Suprapubic skin (tissue), 4 donors: Measurements from ENCODE around the gene ELMO1.

ENCODE experiments used
- POLR2A ChIP-seq, 2 donors: fragments of 450-650 bp; IDR thresholded peaks; one replicate each; pipeline ENCODE4 v1.6.1; 2017; ENCODE audit warnings: antibody characterized with exemption in 2 of 2, mild to moderate bottlenecking in 2 of 2, moderate library complexity in 2 of 2
- POLR2AphosphoS5 ChIP-seq, 3 donors: sonication (generic); formaldehyde crosslinking; IDR thresholded peaks; one replicate each; pipeline ENCODE4 v1.6.1; 2017; ENCODE audit warnings: antibody characterized with exemption in 3 of 3
- TF ChIP-seq, protein P1 (sequence below), 2 donors: fragments of 200-600 bp in 1 of 2; fragments of 450-650 bp in 1 of 2; sonication (generic) in 1 of 2; IDR thresholded peaks; one replicate each; pipeline ENCODE4 v1.5.1; 2016 to 2019; ENCODE audit warnings: antibody characterized with exemption in 2 of 2, mild to moderate bottlenecking in 1 of 2, moderate library complexity in 1 of 2

DNA sequence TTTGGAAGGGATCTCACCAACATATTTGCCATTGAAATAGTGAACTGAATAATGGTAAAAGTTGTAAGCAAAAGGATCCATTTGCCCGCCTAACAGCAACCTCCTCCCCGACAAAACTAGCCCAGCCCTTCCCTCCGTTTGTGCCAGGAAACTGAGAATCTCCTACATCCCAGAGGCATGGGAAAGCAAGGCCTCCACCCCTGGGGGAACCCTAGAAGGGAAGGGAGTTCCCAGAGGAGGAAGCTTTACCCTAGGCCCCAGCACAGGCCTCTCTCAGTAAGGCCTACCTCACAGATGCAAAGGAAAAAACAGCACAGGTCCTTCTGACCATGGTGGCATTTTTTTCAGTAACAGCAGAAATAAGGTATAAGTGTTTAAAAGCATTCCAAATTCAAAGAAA lies 229.7 kb downstream of the ELMO1 start:
- TF ChIP-seq, protein P1, sequence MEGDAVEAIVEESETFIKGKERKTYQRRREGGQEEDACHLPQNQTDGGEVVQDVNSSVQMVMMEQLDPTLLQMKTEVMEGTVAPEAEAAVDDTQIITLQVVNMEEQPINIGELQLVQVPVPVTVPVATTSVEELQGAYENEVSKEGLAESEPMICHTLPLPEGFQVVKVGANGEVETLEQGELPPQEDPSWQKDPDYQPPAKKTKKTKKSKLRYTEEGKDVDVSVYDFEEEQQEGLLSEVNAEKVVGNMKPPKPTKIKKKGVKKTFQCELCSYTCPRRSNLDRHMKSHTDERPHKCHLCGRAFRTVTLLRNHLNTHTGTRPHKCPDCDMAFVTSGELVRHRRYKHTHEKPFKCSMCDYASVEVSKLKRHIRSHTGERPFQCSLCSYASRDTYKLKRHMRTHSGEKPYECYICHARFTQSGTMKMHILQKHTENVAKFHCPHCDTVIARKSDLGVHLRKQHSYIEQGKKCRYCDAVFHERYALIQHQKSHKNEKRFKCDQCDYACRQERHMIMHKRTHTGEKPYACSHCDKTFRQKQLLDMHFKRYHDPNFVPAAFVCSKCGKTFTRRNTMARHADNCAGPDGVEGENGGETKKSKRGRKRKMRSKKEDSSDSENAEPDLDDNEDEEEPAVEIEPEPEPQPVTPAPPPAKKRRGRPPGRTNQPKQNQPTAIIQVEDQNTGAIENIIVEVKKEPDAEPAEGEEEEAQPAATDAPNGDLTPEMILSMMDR (IDR thresholded peaks at IDR 0.05) = no peak
- no peak for TF ChIP-seq POLR2A (IDR thresholded peaks at IDR 0.05)
- TF ChIP-seq POLR2AphosphoS5 (IDR thresholded peaks at IDR 0.05) = no peak
